Esophagus (tissue), 2 donors: ENCODE results near the gene DMD. TPM values are rescaled to one million over a fixed set of nuclear protein-coding genes. Genes with fewer than 3 reads are reported as not detected.
"Not testable (repeated sequence)": the region's sequence is repeated elsewhere in the genome, so short reads cannot be mapped to it uniquely, and the experiment has no call there.

Source experiments
- H3K27ac ChIP-seq, 2 donors: one replicate each; pipeline ENCODE4 v1.5.1; 2013; ENCODE audit warnings: low read depth in 2 of 2, mild to moderate bottlenecking in 2 of 2, inconsistent platforms in 1 of 2, low read length in 1 of 2, moderate library complexity in 1 of 2
- H3K27me3 ChIP-seq, 2 donors: one replicate each; pipeline ENCODE4 v1.6.1; 2013; ENCODE audit warnings: low read length in 2 of 2, control low read depth in 1 of 2, mild to moderate bottlenecking in 1 of 2; ENCODE audit not compliant: insufficient read depth in 2 of 2, control insufficient read depth in 1 of 2
- H3K36me3 ChIP-seq, 2 donors: one replicate each; pipeline ENCODE4 v1.6.1; 2013; ENCODE audit warnings: low read length in 1 of 2; ENCODE audit not compliant: control insufficient read depth in 2 of 2, insufficient read depth in 2 of 2
- H3K4me1 ChIP-seq, 2 donors: one replicate each; pipeline ENCODE4 v1.6.1; 2013; ENCODE audit warnings: low read length in 1 of 2; ENCODE audit not compliant: control insufficient read depth in 2 of 2, insufficient read depth in 2 of 2
- H3K4me3 ChIP-seq, 2 donors: one replicate each; pipeline ENCODE4 v1.5.1; 2013; ENCODE audit warnings: low read length in 2 of 2, mild to moderate bottlenecking in 2 of 2, low read depth in 1 of 2, moderate library complexity in 1 of 2
- H3K9me3 ChIP-seq, 2 donors: one replicate each; pipeline ENCODE4 v1.6.1; 2013; ENCODE audit warnings: mild to moderate bottlenecking in 2 of 2, low read depth in 1 of 2, low read length in 1 of 2, moderate library complexity in 1 of 2; ENCODE audit not compliant: control insufficient read depth in 2 of 2, insufficient read depth in 1 of 2
- WGBS, 2 donors: extraction: QIAGEN DNeasy Blood & Tissue Kit; methylation state at CpG; one replicate each; pipeline ENCODE4 v1.1.7; 2013; 5-methylcytosine and 5-hydroxymethylcytosine counted together
- polyA plus RNA-seq, 2 donors: library from polyadenylated mRNA; stranded (reverse); fragments of 200-250 nt; gene quantifications; one replicate each; pipeline ENCODE4 v1.2.3, GENCODE V29; 2013
- donor health status: healthy with polysubstance abuse.
- donor health status: Bipolar disorder and iron deficiency.

DMD gene
- polyA plus RNA-seq, 2 donors = 2.4 to 3.6 TPM

DNA sequence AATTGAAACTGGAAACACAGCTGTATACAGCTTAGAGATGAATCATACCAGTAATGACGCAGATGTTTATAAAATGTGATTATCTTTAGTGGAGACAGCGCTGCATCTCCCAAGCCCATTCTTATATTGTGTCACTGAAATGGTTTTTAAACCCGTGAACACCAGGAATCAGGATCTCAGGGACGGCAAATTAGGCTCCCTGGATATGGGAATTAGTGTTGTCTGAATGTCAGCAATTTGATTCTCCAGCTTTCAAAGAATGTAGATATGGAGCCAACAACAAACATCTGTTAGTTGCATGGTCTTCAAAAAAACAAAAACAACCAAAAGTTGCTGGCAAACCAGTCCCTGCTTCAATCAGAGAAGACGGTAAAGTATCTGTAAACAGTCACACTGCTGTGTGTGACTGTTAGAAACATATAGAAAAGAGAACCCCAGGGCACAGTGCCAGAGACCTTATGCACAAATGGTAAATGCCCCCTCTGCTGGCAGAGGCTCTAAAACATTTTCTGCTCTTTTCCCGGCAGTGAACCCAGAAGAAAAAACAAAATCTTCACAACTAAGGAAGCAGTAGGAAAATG is 1787.7 kb downstream of the DMD start:
- whole genome bisulfite sequencing, 2 donors = 26 to 35% methylated on average over 6 of the region's 6 CpGs
- Histone ChIP-seq H3K27ac (no peak overlapping the region), H3K4me3 (no peak overlapping the region), H3K27me3 (no peaks in the 10 kb centered on the region), H3K9me3 (no peaks in the 10 kb centered on the region), H3K4me1 (no peaks in the 10 kb centered on the region), H3K36me3 (no peaks in the 10 kb centered on the region)

- no peaks in the 10 kb centered on the region for H3K36me3 ChIP-seq
- H3K9me3 ChIP-seq = no peaks in the 10 kb centered on the region
- H3K27ac ChIP-seq = no peak overlapping the region
- H3K27me3 ChIP-seq = no peaks in the 10 kb centered on the region
- H3K4me1 ChIP-seq = no peaks in the 10 kb centered on the region
- WGBS, 2 donors = 77 to 79% methylated on average over 3 of the region's 3 CpGs
- H3K4me3 ChIP-seq = no peak overlapping the region
Observed at GRCh38 chrX:31421441-31421840, 1789.9 kb downstream of the DMD start.

- Histone ChIP-seq H3K4me3 (no peak overlapping the region), H3K9me3 (no peaks in the 10 kb centered on the region), H3K36me3 (no peaks in the 10 kb centered on the region), H3K27me3 (no peaks in the 10 kb centered on the region), H3K27ac (no peak overlapping the region), H3K4me1 (no peaks in the 10 kb centered on the region)
- 84 to 93% methylated on average over 3 of the region's 3 CpGs for WGBS, 2 donors
Observed at GRCh38 chrX:31420711-31421151, 1790.6 kb downstream of the DMD start.

DNA sequence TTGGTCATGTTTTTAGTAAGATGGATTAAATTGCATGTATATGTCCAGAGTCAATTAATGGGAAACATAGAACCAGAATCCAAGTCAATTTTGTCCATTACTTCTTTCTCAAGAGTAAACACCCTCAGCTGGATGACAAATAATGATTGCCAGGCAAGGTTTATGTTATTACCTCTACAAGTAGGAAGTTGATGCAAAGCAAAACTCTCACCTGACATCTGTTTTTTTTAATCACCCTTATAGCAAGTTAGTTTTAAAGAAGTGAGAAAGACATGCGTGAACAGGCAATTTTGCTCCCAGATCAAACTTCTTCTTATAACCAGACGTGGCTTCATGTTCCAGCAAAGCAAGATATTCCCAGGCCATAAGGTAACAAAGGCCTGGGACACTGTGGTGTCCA is 1791.0 kb downstream of the DMD start:
- 66 to 85% methylated on average over 2 of the region's 2 CpGs for WGBS, 2 donors
- Histone ChIP-seq H3K4me3 (no peak overlapping the region), H3K4me1 (no peaks in the 10 kb centered on the region), H3K27me3 (no peaks in the 10 kb centered on the region), H3K27ac (no peak overlapping the region), H3K36me3 (no peaks in the 10 kb centered on the region), H3K9me3 (no peaks in the 10 kb centered on the region)

DNA sequence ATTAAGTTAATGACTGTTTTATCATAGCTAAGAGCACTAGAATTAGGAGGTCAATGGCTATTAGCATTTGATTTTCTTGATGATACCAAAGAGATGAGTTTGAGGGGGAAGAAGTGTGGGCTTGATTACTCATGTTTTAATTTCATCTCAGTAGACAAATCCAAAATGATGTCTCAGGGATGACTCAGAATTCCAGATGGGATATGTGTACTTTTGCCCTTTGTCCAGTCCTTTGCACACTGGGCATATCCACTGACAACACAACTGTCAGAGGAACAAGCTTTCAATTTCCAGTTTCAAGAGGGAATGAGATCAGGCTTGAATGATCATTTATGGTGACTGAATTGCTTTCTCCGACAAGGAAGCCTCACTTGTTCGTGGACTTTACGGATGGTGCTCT is 1814.2 kb downstream of the DMD start:
- no peak overlapping the region for H3K4me3 ChIP-seq
- WGBS, 2 donors = 87 to 88% methylated on average over 3 of the region's 3 CpGs
- no peaks in the 10 kb centered on the region for H3K4me1 ChIP-seq
- no peaks in the 10 kb centered on the region for H3K36me3 ChIP-seq
- no peaks in the 10 kb centered on the region for H3K27me3 ChIP-seq
- H3K9me3 ChIP-seq = no peaks in the 10 kb centered on the region
- no peak overlapping the region for H3K27ac ChIP-seq

GRCh38 chrX:31392513-31392912 is 1818.8 kb downstream of the DMD start:
- Histone ChIP-seq H3K27me3 (no peaks in the 10 kb centered on the region), H3K27ac (no peak overlapping the region), H3K4me1 (no peaks in the 10 kb centered on the region), H3K4me3 (no peak overlapping the region), H3K9me3 (no peaks in the 10 kb centered on the region), H3K36me3 (no peaks in the 10 kb centered on the region)
- WGBS, 2 donors = 83% methylated on average over 3 of the region's 3 CpGs

DNA sequence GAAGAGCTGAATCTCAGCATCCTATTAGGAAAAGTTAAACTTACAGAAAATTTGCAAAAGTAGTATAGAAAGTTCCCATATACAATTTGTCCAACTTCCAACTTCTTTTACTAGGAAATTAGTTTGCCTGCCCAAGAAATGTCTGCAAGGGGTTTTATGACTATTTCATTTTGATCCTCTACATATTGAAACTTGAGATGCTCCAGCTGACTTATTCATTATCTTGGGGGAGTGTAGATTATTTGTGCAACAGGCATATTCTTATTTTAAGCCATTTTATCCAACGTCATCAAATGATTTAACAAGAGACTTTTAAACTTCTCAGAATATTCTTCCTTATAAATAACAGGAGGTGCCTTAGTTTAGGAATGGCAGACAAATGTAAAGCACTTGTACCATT is 1822.4 kb downstream of the DMD start:
- Histone ChIP-seq H3K36me3 (no peaks in the 10 kb centered on the region), H3K27me3 (no peaks in the 10 kb centered on the region), H3K27ac (no peak overlapping the region), H3K9me3 (no peaks in the 10 kb centered on the region), H3K4me1 (no peaks in the 10 kb centered on the region), H3K4me3 (no peak overlapping the region)
- WGBS, 2 donors = 47 to 72% methylated on average over 1 of the region's 1 CpG

- Histone ChIP-seq H3K4me3 (no peak overlapping the region), H3K27me3 (no peaks in the 10 kb centered on the region), H3K4me1 (no peaks in the 10 kb centered on the region), H3K27ac (no peak overlapping the region), H3K36me3 (no peaks in the 10 kb centered on the region), H3K9me3 (no peaks in the 10 kb centered on the region)
- 88 to 94% methylated on average over 1 of the region's 1 CpG for WGBS, 2 donors
Observed at GRCh38 chrX:31384471-31384870, 1826.9 kb downstream of the DMD start.

- H3K27me3 ChIP-seq = no peaks in the 10 kb centered on the region
- no peak overlapping the region for H3K27ac ChIP-seq
- H3K36me3 ChIP-seq = no peaks in the 10 kb centered on the region
- no peaks in the 10 kb centered on the region for H3K4me1 ChIP-seq
- 92 to 95% methylated on average over 8 of the region's 8 CpGs for WGBS, 2 donors
- no peaks in the 10 kb centered on the region for H3K9me3 ChIP-seq
- no peak overlapping the region for H3K4me3 ChIP-seq
Observed at GRCh38 chrX:31383991-31384390, 1827.4 kb downstream of the DMD start.

GRCh38 chrX:31378973-31379372 is 1832.4 kb downstream of the DMD start:
- H3K36me3 ChIP-seq, H3K27me3 ChIP-seq, H3K4me1 ChIP-seq, H3K27ac ChIP-seq, H3K4me3 ChIP-seq, H3K9me3 ChIP-seq: not testable (repeated sequence)
- WGBS, 2 donors = 78 to 79% methylated on average over 6 of the region's 6 CpGs
